ENCODE data around the gene ZMIZ1.
"Not testable (repeated sequence)": the region's sequence is repeated elsewhere in the genome, so short reads cannot be mapped to it uniquely, and the experiment has no call there.

The ZMIZ1 gene

DNA sequence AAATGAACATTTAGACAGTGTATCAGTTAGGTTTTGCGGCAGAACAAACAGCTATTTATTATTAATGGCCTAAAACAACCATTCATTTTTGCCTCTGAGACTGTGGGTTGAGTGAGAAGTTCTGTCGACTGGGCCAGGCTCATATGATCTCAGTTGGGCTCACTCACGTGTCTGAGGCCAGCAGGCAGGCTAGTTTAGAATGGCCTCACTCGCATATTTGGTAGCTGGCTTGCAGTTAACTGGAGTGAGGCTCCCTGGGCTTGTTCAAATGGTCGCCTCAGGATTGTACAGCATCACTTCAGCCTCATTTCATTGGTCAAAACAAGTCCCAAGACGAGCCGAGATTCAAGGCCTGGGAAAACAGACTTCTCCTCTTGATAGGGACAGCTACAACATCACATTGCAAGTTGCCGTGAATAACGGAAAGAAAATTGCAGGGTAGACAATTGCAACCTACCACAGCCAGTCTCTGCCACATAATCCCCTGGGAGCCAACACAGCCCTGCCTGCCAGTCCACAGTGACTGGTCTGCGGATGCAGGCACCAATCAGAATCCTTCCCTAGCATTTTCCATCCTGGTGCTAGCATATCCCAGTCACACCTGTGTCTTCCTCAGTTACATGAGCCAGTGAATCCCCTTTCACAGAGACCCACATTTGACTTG lies 255.4 kb downstream of the ZMIZ1 start:
- no peak for DNase-seq (ENCODE audit: low spot score)

DNA sequence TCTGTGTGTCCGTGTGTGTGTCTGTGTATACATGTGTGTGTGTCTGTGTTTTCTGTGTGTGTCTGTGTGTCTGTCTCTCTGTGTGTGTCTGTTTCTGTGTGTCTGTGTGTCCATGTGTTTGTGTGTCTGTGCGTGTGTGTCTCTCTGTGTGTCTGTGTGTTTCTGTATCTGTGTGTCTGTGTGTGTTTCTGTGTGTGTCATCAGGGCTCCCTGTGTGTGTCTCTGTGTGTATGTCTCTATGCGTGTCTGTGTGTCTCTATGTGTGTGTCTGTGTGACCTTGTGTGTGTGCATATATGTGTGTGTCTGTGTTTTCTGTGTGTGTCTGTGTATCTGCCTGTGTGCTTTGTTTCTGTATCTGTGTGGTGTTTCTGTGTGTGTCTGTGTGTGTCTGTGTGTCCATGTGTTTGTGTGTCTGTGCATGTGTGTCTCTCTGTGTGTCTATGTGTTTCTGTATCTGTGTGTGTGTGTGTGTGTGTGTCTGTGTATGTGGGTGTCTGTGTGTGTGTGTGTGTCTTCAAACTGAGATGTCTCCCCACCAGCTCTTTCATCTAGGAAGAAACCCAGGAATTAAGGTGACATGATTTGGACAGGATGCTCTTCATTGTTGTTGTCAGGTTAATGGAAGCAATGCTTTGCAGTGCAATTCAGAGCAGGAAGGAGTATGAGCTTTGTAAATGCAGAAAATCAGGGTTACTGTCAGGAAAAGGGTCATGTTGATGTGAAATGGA lies 257.8 kb downstream of the ZMIZ1 start:
- no peak for DNase-seq (ENCODE audit: low spot score)

- DNase-seq (ENCODE audit: low spot score): no peak
These were observed 258.3 kb downstream of the ZMIZ1 start for GRCh38 chr10:79327090-79327457.

DNA sequence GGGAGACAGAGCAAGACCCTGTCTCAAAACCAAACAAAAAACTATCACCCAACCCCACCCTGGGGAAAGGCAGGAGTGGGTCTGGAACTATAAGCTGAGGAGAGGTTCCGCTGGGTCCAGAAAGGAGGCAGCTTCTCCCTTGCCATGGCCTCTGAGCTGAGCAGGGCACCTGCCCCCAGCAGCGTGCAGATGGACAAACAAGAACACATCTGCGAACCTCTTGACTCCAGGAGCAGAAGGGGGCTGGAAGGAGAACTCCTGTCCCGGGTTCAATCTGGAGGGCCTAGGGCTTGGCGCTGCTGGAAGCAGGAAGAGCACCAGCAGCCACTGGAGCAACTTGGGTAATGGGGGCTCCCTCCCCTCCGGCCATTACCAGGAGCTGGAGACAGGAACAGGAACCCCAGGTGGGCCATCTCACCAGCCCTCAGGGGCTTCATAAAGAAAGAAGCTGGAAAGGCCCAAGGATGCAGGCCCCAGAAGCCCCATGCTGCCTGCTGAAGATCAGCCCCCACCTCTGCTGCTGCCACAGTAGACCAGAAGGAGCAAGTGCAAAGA lies 259.5 kb downstream of the ZMIZ1 start:
- no peak for DNase-seq (ENCODE audit: low spot score)

DNA sequence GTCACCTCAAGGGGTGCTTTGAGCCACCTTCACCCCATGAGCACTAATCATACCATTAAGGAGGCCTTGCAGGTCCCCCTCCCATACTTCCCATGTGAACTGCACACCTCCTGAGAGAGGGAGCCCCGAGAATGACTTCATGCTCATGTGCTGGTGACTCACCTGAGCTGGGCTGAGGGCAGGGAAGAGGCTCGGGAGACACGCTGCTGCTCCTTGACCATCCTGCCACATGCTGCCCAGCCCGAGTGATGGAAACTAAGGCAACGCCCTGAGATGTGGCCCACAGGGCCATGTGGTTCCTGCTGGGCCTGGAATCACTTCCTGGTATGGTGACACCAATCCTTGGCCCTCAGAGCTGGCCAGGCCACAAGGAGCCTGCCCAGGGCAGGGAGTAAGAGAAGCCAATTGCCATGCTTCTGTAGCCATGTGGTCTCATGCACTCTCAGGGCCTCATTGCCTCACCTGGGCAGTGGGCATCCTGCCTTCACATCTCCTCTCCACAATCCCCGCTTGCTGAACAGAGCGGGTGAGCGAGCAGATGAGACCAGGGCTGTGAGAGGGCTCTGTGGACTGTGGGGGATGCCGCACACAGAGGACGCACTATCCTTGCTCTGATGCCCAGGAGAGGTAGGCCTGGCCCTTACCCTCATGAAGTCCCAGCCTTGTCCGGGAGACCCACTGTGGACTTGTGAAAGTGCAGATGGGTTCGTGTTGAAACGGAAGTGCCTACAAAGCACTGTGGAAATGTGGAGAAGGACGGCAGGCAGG lies 260.2 kb downstream of the ZMIZ1 start:
- DNase-seq (ENCODE audit: low spot score): no peak

DNA sequence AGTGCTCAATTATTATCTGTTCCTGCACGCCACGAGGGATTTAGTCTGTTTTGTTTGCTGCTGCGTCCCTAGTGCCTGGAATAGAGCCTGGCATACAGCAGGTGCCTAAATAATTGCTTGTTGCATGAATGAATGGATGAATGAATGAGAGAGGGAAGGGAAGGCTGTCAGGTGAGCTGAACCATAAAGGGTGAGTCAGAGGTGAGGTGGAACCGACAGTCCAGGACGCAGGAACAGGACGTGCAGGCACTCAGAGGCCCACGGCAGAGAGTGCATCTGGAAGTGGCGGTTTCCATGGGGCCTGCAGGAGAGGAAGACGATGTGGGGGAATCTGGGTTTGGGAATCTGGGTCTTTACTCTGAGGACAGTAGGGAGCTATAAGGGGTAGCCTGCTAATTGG lies 260.8 kb downstream of the ZMIZ1 start:
- DNase-seq (ENCODE audit: low spot score): no peak

DNA sequence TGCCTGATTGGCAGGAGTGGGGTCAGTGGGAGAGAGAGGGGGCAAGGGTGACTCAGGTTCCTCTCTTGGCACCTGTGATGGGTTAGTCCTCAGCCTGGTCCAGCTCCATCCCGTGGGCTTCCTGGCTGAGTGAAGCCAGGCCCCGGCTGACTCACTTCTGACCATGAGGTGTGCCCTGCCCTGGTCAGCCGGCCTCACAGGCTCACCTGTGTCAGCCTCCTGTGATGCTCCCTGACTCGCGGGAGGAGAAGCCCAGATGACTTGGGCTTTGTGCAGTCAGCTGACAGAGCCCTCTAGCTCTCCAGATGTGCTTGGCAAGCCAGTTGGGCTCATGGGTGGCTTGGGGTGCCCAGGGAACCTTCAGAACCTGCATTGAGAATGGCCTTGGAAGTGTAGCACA lies 262.5 kb downstream of the ZMIZ1 start:
- no peak for DNase-seq (ENCODE audit: low spot score)

- no peak for DNase-seq (ENCODE audit: low spot score)
These were observed 262.9 kb downstream of the ZMIZ1 start for GRCh38 chr10:79331709-79332108.

GRCh38 chr10:79332610-79333315 lies 264.0 kb downstream of the ZMIZ1 start:
- DNase-seq (ENCODE audit: low spot score): not testable (repeated sequence)

DNA sequence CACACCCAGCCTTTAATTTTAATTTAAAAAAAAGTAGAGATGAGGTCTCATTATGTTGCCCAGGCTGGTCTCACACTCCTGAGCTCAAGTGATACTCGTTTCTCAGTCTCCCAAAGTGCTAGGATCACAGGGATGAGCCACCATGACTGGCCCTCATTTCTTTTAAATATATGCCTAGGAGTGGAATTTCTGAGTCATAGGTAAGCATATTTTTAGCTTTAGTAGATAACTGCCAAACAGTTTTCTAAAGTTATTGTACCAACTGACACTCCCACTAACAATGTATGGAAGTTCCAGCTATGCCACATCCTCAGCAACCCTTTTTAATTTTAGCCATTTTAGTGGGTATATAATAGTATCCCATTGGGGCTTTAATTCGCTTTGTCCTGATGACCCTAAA lies 264.7 kb downstream of the ZMIZ1 start:
- no peak for DNase-seq (ENCODE audit: low spot score)

DNA sequence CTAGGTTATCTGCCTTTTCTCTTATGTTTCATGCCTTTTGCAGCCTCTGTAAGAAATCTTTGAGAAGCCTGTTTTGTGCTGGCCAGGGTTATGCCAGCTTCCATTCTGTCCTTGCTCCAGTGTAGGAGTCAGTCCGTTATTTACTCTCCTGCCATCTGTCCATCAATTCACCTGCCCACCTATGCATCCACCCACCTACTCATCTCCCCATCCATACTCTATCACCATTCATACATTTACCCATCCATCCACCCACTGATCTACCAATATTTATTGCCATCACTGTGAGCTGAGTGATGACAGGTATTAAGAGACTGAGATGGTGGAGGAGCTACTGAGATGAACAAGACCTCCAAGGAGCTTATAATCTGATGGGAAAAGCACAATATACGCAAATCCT lies 265.8 kb downstream of the ZMIZ1 start:
- no peak for DNase-seq (ENCODE audit: low spot score)

- DNase-seq (ENCODE audit: low spot score): no peak
These were observed 266.3 kb downstream of the ZMIZ1 start for GRCh38 chr10:79335094-79335469.

- no peak for DNase-seq (ENCODE audit: low spot score)
These were observed 266.9 kb downstream of the ZMIZ1 start for GRCh38 chr10:79335470-79336235.

DNA sequence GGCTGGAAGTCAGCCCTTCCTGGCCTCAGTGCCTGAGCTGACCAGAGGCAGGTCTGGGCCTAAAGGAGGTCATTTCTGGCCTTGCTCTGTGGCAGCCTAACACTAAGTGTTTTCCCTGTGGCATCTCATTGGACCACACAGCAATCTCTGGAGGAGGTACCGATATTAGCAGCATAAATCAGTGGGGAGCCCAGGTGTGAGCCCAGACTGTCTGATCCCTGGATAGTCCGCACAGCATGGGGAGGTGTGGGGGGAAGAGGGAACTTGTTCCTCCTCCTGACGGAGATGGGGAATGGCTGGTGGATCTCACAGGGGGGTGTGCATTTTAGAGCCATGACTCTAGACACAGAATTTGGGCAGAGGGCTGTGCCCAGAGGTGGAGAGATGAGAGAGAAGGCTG lies 267.5 kb downstream of the ZMIZ1 start:
- no peak for DNase-seq (ENCODE audit: low spot score)

DNA sequence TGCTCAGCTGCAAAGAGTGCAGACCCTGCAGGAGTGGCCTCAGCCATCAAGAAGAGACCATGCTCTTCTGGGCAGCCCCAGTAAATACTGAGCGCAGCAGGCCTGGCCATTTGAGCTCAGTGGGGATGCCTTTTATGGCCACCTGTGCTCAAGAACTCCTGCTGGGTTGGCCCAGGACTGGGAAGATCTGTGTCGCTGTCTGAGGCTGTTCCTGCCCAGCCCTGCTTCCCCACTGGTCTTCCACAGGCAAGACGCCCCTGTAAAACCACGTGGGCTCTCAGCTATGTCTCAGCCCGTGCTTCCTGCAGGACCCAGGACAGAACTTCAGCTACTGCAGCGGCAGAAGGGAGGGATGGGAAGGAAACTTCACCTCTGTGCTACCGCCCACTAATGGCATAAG lies 268.0 kb downstream of the ZMIZ1 start:
- DNase-seq (ENCODE audit: low spot score): no peak

DNA sequence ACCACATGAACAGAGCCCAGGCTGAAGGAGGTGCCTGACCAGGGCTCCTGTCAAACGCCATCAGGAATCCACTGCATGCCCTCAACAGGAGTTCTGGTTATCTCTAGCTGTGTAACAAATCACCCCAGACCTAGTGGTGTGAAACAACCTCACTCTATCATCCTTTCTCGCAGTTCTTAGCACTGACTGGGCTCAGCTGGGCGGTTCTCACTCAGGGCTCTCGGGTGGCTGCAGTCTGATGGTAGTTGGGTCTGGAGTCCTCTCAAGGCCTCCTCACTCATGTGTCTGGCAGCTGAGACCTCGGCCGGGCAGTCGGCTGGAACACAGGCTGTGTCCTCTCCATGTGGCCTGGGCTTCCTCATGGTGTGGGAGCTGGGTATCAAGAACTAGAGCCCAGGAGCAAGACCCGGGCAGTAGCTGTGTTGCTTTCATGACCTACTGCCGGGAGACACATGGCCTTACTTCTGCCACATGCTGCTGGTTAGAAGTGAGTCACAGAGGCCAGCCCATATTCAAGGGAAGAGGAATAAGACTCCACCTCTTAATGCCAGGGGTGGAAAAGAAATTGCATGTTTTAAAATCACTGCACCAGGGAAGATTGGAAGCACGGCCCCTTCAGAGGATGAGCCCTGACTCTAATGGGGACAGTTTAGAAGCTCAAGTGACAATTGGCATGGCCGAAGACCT lies 269.2 kb downstream of the ZMIZ1 start:
- not testable (repeated sequence) for DNase-seq (ENCODE audit: low spot score)

- no peak for DNase-seq (ENCODE audit: low spot score)
These were observed 270.5 kb downstream of the ZMIZ1 start for GRCh38 chr10:79339266-79339665.

- DNase-seq (ENCODE audit: low spot score): no peak
These were observed 272.0 kb downstream of the ZMIZ1 start for GRCh38 chr10:79340646-79341244.

GRCh38 chr10:79342295-79342761 lies 273.6 kb downstream of the ZMIZ1 start:
- no peak for DNase-seq (ENCODE audit: low spot score)

DNA sequence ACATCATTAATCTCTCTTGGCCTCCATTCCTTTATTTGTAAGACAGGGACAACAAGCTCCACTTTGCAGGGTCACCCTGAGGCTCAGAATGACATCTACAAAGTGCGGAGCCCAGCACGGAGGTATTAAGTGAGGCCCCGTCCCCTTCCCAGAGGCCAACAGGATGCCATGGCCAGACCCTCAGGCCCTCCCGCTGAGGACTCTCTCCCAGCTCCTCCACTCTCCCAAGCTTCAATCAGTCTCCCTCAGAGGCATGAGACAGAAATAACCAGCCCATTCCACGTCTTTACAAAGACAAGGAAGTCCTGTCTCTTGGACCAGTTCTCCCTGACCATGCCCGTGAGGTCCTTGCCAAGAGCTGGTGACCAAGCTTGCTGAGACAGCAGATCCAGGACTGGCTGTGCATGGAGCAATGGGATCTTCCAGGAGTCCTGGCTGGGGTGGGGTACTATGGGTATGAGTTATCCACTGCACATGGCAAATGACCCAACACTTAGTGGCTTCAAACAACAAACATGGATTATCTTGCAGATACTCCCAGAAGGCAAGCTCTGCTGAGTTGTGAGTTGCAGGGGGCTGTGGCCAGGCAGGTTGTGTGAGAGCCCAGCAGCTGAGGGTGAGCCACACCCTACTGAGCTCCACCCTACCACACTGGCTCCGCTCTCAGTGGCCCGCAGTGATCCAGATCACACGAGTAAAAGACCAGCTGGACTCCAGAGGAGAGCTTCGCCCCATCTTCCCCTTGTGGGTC lies 274.2 kb downstream of the ZMIZ1 start:
- DNase-seq (ENCODE audit: low spot score): no peak
